Neuronal stem cell (in vitro differentiated cells): ENCODE results near the gene ACSL6. TPM values are rescaled to one million over a fixed set of nuclear protein-coding genes. Genes with fewer than 3 reads are reported as not detected.

ENCODE experiments used
- DNase-seq: peaks from one replicate; pipeline ENCODE4 v3.0.0-alpha.2; 2013; ENCODE audit warnings: low spot score
- H2AFZ ChIP-seq: one replicate; pipeline ENCODE4 v1.6.1; 2013; ENCODE audit warnings: mild to moderate bottlenecking, low read length, inconsistent platforms
- H2AK5ac ChIP-seq: 2 replicates; pipeline ENCODE4 v1.6.1; 2013; ENCODE audit warnings: low read depth, mild to moderate bottlenecking, inconsistent platforms, low read length, moderate library complexity, mixed read lengths
- H2BK120ac ChIP-seq: 2 replicates; pipeline ENCODE4 v1.6.1; 2013; ENCODE audit warnings: low read depth, mild to moderate bottlenecking, inconsistent platforms, low read length, moderate library complexity, mixed read lengths
- H2BK12ac ChIP-seq: one replicate; pipeline ENCODE4 v1.6.1; 2013; ENCODE audit warnings: low read length, inconsistent platforms
- H2BK15ac ChIP-seq: 2 replicates; pipeline ENCODE4 v1.6.1; 2013; ENCODE audit warnings: mild to moderate bottlenecking, low read length, inconsistent platforms, mixed read lengths
- H2BK5ac ChIP-seq: one replicate; pipeline ENCODE4 v1.6.1; 2013; ENCODE audit warnings: inconsistent platforms, mild to moderate bottlenecking, low read length, moderate library complexity
- H3K14ac ChIP-seq: one replicate; pipeline ENCODE4 v1.6.1; 2013; ENCODE audit warnings: low read length, inconsistent platforms
- H3K18ac ChIP-seq: 2 replicates; pipeline ENCODE4 v1.6.1; 2013; ENCODE audit warnings: low read length, inconsistent platforms
- H3K23ac ChIP-seq: 2 replicates; pipeline ENCODE4 v1.6.1; 2013; ENCODE audit warnings: low read depth, mild to moderate bottlenecking, mixed read lengths, low read length, inconsistent platforms; ENCODE audit not compliant: poor library complexity
- H3K27ac ChIP-seq: replicated peaks from 3 replicates; pipeline ENCODE4 v1.5.1; 2013; ENCODE audit warnings: low read length, inconsistent platforms
- H3K27me3 ChIP-seq, 3 experiments: 2 replicates each; pipeline ENCODE4 v1.6.1; 2013; ENCODE audit warnings: low read length in 3 of 3, mild to moderate bottlenecking in 2 of 3, inconsistent platforms in 1 of 3, low read depth in 1 of 3, mixed read lengths in 1 of 3, moderate library complexity in 1 of 3; ENCODE audit not compliant: control insufficient read depth in 3 of 3, insufficient read depth in 3 of 3
- H3K36me3 ChIP-seq, 2 donors: replicated peaks in 1 of 2; 2 replicates each; pipeline ENCODE4 v1.6.1; 2013; ENCODE audit warnings: low read length in 2 of 2; ENCODE audit not compliant: control insufficient read depth in 2 of 2, insufficient read depth in 2 of 2
- H3K4ac ChIP-seq: 2 replicates; pipeline ENCODE4 v1.6.1; 2013; ENCODE audit warnings: inconsistent platforms, mild to moderate bottlenecking, low read length, moderate library complexity
- H3K4me1 ChIP-seq, 2 donors: 1 replicate in 1 of 2; 2 replicates in 1 of 2; pipeline ENCODE4 v1.6.1; 2013; ENCODE audit warnings: low read length in 2 of 2, low read depth in 1 of 2; ENCODE audit not compliant: control insufficient read depth in 2 of 2, insufficient read depth in 1 of 2
- H3K4me2 ChIP-seq: one replicate; pipeline ENCODE4 v1.6.1; 2013; ENCODE audit warnings: mild to moderate bottlenecking, low read length, inconsistent platforms; ENCODE audit not compliant: insufficient read depth, poor library complexity, severe bottlenecking
- H3K4me3 ChIP-seq, 2 donors: 2 replicates each; pipeline ENCODE4 v1.5.1; 2013; ENCODE audit warnings: low read length in 2 of 2, mild to moderate bottlenecking in 2 of 2, inconsistent platforms in 1 of 2, moderate library complexity in 1 of 2
- H3K79me1 ChIP-seq: one replicate; pipeline ENCODE4 v1.6.1; 2013; ENCODE audit warnings: low read depth, mild to moderate bottlenecking, inconsistent platforms, low read length, moderate library complexity
- H3K9ac ChIP-seq: one replicate; pipeline ENCODE4 v1.6.1; 2013; ENCODE audit warnings: mild to moderate bottlenecking, low read depth, low read length, inconsistent platforms; ENCODE audit not compliant: poor library complexity
- H3K9me3 ChIP-seq, 2 donors: replicated peaks in 1 of 2; 2 replicates each; pipeline versions ENCODE3 to v1.6.1; 2013; ENCODE audit warnings: low read length in 2 of 2, mild to moderate bottlenecking in 2 of 2, inconsistent platforms in 1 of 2, low read depth in 1 of 2, mixed read lengths in 1 of 2, moderate library complexity in 1 of 2; ENCODE audit not compliant: control insufficient read depth in 2 of 2, insufficient read depth in 1 of 2
- H4K8ac ChIP-seq: one replicate; pipeline ENCODE4 v1.6.1; 2013; ENCODE audit warnings: low read depth, mild to moderate bottlenecking, inconsistent platforms, low read length, moderate library complexity
- H4K91ac ChIP-seq: one replicate; pipeline ENCODE4 v1.6.1; 2013; ENCODE audit warnings: low read length, low read depth, mild to moderate bottlenecking, inconsistent platforms; ENCODE audit not compliant: poor library complexity
- WGBS, 2 donors: extraction: QIAGEN DNeasy Blood & Tissue Kit; methylation state at CpG; one replicate each; pipeline ENCODE4 v1.1.7; 2013; ENCODE audit warnings: missing lambda C conversion rate in 2 of 2, mixed read lengths in 1 of 2; ENCODE audit not compliant: insufficient read length in 2 of 2, insufficient replicate concordance in 1 of 2; ENCODE audit errors: extremely low coverage in 2 of 2; 5-methylcytosine and 5-hydroxymethylcytosine counted together
- polyA plus RNA-seq, 2 experiments: library from polyadenylated mRNA; stranded (reverse); fragments of 200-250 nt; gene quantifications; one replicate each; pipeline ENCODE4 v1.2.3, GENCODE V29; 2013

ACSL6 gene
- 0.04 TPM for polyA plus RNA-seq (2013, experiment 1 of 2)
- polyA plus RNA-seq (2013, experiment 2 of 2): 0.07 TPM

GRCh38 chr5:132011622-132012343, at the start of gene ACSL6:
TSS of gene ACSL6 (minus strand) at chr5:132011658. CDS start at chr5:132011553, 105 bp downstream.
- Histone ChIP-seq H3K4me3 (peak within 1 kb of the TSS; percentile 41 to 76), H3K27ac (no peak within 1 kb of the TSS)
- no peak for DNase-seq

GRCh38 chr5:132060501-132061161, 49.2 kb upstream of the ACSL6 start, which contains the start of gene IL3:
TSS of gene IL3 (plus strand) at chr5:132060655. CDS start at chr5:132060707, 52 bp downstream.
- no peaks in the 10 kb centered on the region for H3K27me3 ChIP-seq
- no peaks in the 10 kb centered on the region for H3K36me3 ChIP-seq
- no peak within 1 kb of the TSS for H2AK5ac ChIP-seq
- no peak within 1 kb of the TSS for H2BK12ac ChIP-seq
- H3K4me1 ChIP-seq: no peaks in the 10 kb centered on the region
- no peak within 1 kb of the TSS for H3K18ac ChIP-seq
- no peak within 1 kb of the TSS for H4K91ac ChIP-seq
- no peak within 1 kb of the TSS for H3K4me2 ChIP-seq
- no peak within 1 kb of the TSS for H3K4ac ChIP-seq
- H2BK5ac ChIP-seq: no peak within 1 kb of the TSS
- no peaks in the 10 kb centered on the region for H3K79me1 ChIP-seq
- no peak for DNase-seq
- no peak within 1 kb of the TSS for H2AFZ ChIP-seq
- H3K9me3 ChIP-seq: no peaks in the 10 kb centered on the region
- H4K8ac ChIP-seq: no peak within 1 kb of the TSS
- H3K4me3 ChIP-seq: no peak within 1 kb of the TSS
- WGBS, 2 donors: no CpG with 5 or more reads among the region's 16 CpGs
- no peak within 1 kb of the TSS for H2BK120ac ChIP-seq
- H3K9ac ChIP-seq: no peak within 1 kb of the TSS
- no peak within 1 kb of the TSS for H3K27ac ChIP-seq
- no peak within 1 kb of the TSS for H2BK15ac ChIP-seq
- H3K14ac ChIP-seq: no peak within 1 kb of the TSS
- no peak within 1 kb of the TSS for H3K23ac ChIP-seq

More at GRCh38 chr5:132011622-132012343, at the start of gene ACSL6:
- no peaks in the 10 kb centered on the region for H3K36me3 ChIP-seq
- peak within 1 kb of the TSS; percentile 44 for H3K23ac ChIP-seq
- H3K9ac ChIP-seq: no peak within 1 kb of the TSS
- H2AFZ ChIP-seq: peak within 1 kb of the TSS; percentile 92
- peak within 1 kb of the TSS; percentile 96 for H3K4me2 ChIP-seq
- H3K79me1 ChIP-seq: no peaks in the 10 kb centered on the region
- H2AK5ac ChIP-seq: no peak within 1 kb of the TSS
- no peak within 1 kb of the TSS for H2BK5ac ChIP-seq
- no peak within 1 kb of the TSS for H4K91ac ChIP-seq
- no peaks in the 10 kb centered on the region for H3K9me3 ChIP-seq
- H2BK120ac ChIP-seq: no peak within 1 kb of the TSS
- no peak within 1 kb of the TSS for H4K8ac ChIP-seq
- H2BK15ac ChIP-seq: no peak within 1 kb of the TSS
- no peak within 1 kb of the TSS for H3K14ac ChIP-seq
- H3K4me1 ChIP-seq: peaks cover 4 to 5% of the 10 kb centered on the region in 2 donors
- H3K27me3 ChIP-seq: peaks cover 4 to 49% (median 33%) of the 10 kb centered on the region in 3 experiments
- H3K18ac ChIP-seq: no peak within 1 kb of the TSS
- WGBS, 2 donors: no CpG with 5 or more reads among the region's 63 CpGs
- no peak within 1 kb of the TSS for H2BK12ac ChIP-seq
- no peak within 1 kb of the TSS for H3K4ac ChIP-seq

GRCh38 chr5:132059696-132060500, 48.4 kb upstream of the ACSL6 start:
- H3K14ac ChIP-seq: no peak overlapping the region
- WGBS, 2 donors: no CpG with 5 or more reads among the region's 13 CpGs
- H3K4me1 ChIP-seq: no peaks in the 10 kb centered on the region
- H2BK120ac ChIP-seq: no peak overlapping the region
- no peak overlapping the region for H2BK15ac ChIP-seq
- H3K9me3 ChIP-seq: no peaks in the 10 kb centered on the region
- no peak overlapping the region for H2BK12ac ChIP-seq
- H3K27ac ChIP-seq: no peak overlapping the region
- no peak overlapping the region for H3K23ac ChIP-seq
- H3K4me3 ChIP-seq: no peak overlapping the region
- no peaks in the 10 kb centered on the region for H3K27me3 ChIP-seq
- no peak overlapping the region for H3K18ac ChIP-seq
- no peak overlapping the region for H2AK5ac ChIP-seq
- no peaks in the 10 kb centered on the region for H3K36me3 ChIP-seq
- H4K8ac ChIP-seq: no peak overlapping the region
- DNase-seq: no peak
- H3K79me1 ChIP-seq: no peaks in the 10 kb centered on the region
- H3K4me2 ChIP-seq: no peak overlapping the region
- no peak overlapping the region for H4K91ac ChIP-seq
- H3K9ac ChIP-seq: no peak overlapping the region
- no peak overlapping the region for H2AFZ ChIP-seq
- no peak overlapping the region for H2BK5ac ChIP-seq
- H3K4ac ChIP-seq: no peak overlapping the region
